GM12801 (cell line): ENCODE results near the gene INTS4.

Source experiments
- CTCF ChIP-seq: IDR thresholded peaks from one replicate; pipeline ENCODE4 v1.5.1; 2011; ENCODE audit warnings: control low read depth; ENCODE audit not compliant: insufficient read length; ENCODE audit errors: extremely low read depth

Gene INTS4

GRCh38 chr11:78030429-78031325 lies 36.2 kb upstream of the INTS4 start:
- TF ChIP-seq CTCF: no peak

DNA sequence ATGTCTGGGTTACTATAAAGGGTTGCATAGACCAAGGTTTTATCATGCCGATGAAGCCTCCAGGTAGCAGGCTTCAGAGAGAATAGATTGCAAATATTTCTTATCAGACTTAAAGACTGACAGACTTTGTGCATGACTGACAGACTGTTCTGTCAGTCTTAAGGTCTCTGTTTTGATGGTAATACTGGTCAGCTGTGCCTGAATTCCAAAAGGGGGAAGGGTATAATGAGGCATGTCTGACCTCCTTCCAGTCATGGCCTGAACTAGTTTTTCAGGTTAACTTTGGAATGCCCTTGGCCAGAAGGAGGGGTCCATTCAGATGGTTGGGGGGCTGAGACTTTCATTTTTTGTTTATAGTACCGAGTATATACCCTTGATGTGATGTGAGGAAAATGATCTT lies 33.3 kb upstream of the INTS4 start:
- TF ChIP-seq CTCF: no peak

GRCh38 chr11:78025378-78025777 lies 30.9 kb upstream of the INTS4 start:
- TF ChIP-seq CTCF: no peak

GRCh38 chr11:78023426-78023825 lies 29.0 kb upstream of the INTS4 start:
- TF ChIP-seq CTCF: no peak

DNA sequence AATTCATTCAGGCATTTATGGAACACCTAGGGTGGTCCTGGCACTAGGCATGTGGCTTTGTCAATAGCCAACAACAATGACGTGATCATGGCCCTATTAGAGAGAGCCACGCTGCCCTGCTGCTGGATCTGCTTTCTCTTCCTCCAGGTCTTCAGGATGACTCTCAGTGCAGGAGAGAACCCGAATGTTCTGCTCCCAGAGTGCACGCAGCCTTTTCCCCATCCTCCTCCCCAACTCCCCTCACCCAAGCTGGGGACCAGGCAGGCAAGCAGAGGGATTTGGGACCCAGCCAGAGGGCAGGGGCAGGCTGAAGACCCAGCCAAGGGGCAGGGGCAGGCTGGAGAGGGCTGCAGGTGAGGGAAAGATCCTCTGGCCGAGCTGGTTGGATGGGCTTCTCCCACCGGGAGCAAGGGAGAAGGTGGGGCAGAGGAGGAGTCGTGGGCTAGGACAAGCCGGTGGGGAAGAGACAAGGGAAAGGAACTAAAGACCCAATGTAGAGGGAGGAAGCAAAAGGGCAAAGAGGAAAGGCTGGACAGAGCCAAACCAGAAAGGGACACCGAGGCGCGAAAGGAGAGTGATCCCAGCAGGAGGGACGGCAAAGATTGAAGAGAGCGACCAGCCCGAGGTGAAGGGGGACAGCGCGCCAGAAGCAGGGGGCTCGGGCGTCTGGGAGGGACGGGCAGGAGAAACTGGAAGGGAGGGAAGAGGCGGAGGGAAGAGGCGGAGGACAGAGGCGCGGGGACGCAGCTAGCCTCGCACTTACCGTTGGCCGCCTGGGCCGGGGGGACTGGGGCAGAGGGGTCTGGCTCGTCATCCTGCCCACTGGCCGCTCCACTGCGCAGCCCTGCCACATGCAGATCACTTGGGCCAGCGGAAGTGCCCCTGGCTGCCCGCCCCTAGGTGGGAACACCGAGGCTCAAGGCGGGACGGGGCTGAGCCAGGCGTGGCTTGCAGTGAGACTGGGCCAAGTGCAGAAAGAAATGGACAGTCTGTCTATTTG lies 28.2 kb upstream of the INTS4 start, which contains the start of gene KCTD14:
Gene KCTD14, minus strand, starts transcription at position 880 of the 1,000 bp plus-strand sequence. Its CDS starts 27 bp downstream, at position 853.
- TF ChIP-seq CTCF: no peak

- TF ChIP-seq CTCF: no peak
Observed at GRCh38 chr11:78021611-78022010, 27.1 kb upstream of the INTS4 start.

DNA sequence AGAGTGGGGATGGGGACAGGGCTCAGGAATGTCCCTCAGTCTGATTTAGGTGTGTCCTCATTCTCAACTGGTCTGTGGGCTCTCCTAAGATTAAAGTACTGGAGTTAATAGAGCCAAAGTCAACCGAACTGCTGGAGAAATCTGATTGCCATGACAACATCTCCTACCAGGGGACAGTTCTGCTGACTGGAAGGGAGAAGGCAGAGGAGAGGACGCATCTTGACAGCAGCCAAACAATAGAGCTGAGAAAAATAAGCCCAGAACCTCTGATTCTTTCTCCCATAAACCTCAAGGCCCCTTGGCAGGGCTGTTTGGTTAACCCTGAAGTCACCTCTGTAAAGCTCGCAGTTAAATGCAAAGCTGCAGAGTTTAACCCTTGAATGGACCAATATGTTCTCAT lies 25.8 kb upstream of the INTS4 start:
- TF ChIP-seq CTCF: no peak
